SK-N-SH (cell line): Measurements from ENCODE around the gene PCYT2. TPM values are rescaled to one million over a fixed set of nuclear protein-coding genes. Genes with fewer than 3 reads are reported as not detected.

Source experiments
- CTCF ChIA-PET: fragments of 300-600, 350-600 bp; formaldehyde crosslinking; extraction: SDS; loops from one replicate; lab custom pipeline; 2021; lab: Yijun Ruan, JAX
- POLR2A ChIA-PET: fragments of 350-600 bp; sonication (Branson Sonifier 250); formaldehyde crosslinking; extraction: SDS; loops from one replicate; lab custom pipeline; 2020; ENCODE audit warnings: antibody characterized with exemption, inconsistent platforms; lab: Yijun Ruan, JAX
- DNase-seq: peaks from one replicate; pipeline ENCODE4 v3.0.0; 2012
- H2AFZ ChIP-seq: fragments of 200-600 bp; sonication (generic); 2 replicates; pipeline ENCODE4 v1.8.1; 2016; ENCODE audit warnings: antibody characterized with exemption, mild to moderate bottlenecking, low read depth
- H3F3A ChIP-seq: fragments of 200-600 bp; sonication (generic); replicated peaks from 2 replicates; pipeline ENCODE3; 2016; ENCODE audit warnings: antibody characterized with exemption, mild to moderate bottlenecking; ENCODE audit not compliant: insufficient read depth
- H3K27ac ChIP-seq, 2 experiments: fragments of 200-500 bp in 1 of 2; fragments of 200-600 bp in 1 of 2; sonication (Bioruptor generic) in 1 of 2; sonication (generic), shearing (Covaris generic) in 1 of 2; 2 replicates each; pipeline versions ENCODE4 v1.5.1 to v1.6.1; 2014 to 2016; ENCODE audit warnings: low read depth in 2 of 2, inconsistent platforms in 1 of 2, low read length in 1 of 2, mild to moderate bottlenecking in 1 of 2, mixed read lengths in 1 of 2
- H3K27me3 ChIP-seq: fragments of 200-600 bp; sonication (generic), shearing (Covaris generic); 2 replicates; pipeline ENCODE4 v1.6.1; 2016; ENCODE audit warnings: mixed run types; ENCODE audit not compliant: insufficient read depth
- H3K36me3 ChIP-seq, 2 experiments: fragments of 200-500 bp in 1 of 2; fragments of 200-600 bp in 1 of 2; sonication (Bioruptor generic) in 1 of 2; sonication (generic) in 1 of 2; replicated peaks in 1 of 2; 2 replicates each; pipeline versions ENCODE3 to v1.5.1; 2014 to 2016; ENCODE audit warnings: low read length in 1 of 2, mild to moderate bottlenecking in 1 of 2; ENCODE audit not compliant: insufficient read depth in 2 of 2, control insufficient read depth in 1 of 2
- H3K4me1 ChIP-seq, 2 experiments: fragments of 200-500 bp in 1 of 2; fragments of 200-600 bp in 1 of 2; sonication (Bioruptor generic) in 1 of 2; sonication (generic), shearing (Covaris generic) in 1 of 2; 2 replicates each; pipeline versions ENCODE4 v1.5.1 to v1.6.1; 2014 to 2016; ENCODE audit warnings: low read depth in 1 of 2, low read length in 1 of 2, mixed run types in 1 of 2; ENCODE audit not compliant: insufficient read depth in 2 of 2, control insufficient read depth in 1 of 2
- H3K4me2 ChIP-seq: fragments of 200-600 bp; sonication (generic), shearing (Covaris generic); 2 replicates; pipeline ENCODE4 v1.6.1; 2017; ENCODE audit warnings: mixed run types
- H3K4me3 ChIP-seq, 2 experiments: fragments of 200-500 bp in 1 of 2; fragments of 200-600 bp in 1 of 2; sonication (Bioruptor generic) in 1 of 2; sonication (generic), shearing (Covaris generic) in 1 of 2; 2 replicates each; pipeline versions ENCODE4 v1.5.1 to v1.8.1; 2014 to 2016; ENCODE audit warnings: low read depth in 2 of 2, inconsistent platforms in 1 of 2, low read length in 1 of 2, mild to moderate bottlenecking in 1 of 2, mixed read lengths in 1 of 2, moderate library complexity in 1 of 2
- H3K79me2 ChIP-seq: fragments of 200-600 bp; sonication (generic); 2 replicates; pipeline ENCODE4 v1.8.1; 2017; ENCODE audit warnings: mild to moderate bottlenecking; ENCODE audit not compliant: insufficient read depth
- H3K9ac ChIP-seq: fragments of 200-600 bp; sonication (generic); 2 replicates; pipeline ENCODE4 v1.6.1; 2017; ENCODE audit warnings: mixed run types
- H3K9me2 ChIP-seq: fragments of 200-600 bp; sonication (generic); 2 replicates; pipeline ENCODE4 v1.6.1; 2017; ENCODE audit warnings: mixed run types
- H3K9me3 ChIP-seq: fragments of 200-600 bp; sonication (generic); 2 replicates; pipeline ENCODE4 v1.6.1; 2017; ENCODE audit warnings: mixed run types, mild to moderate bottlenecking, moderate library complexity
- H4K20me1 ChIP-seq: fragments of 200-600 bp; sonication (generic); 2 replicates; pipeline ENCODE4 v1.6.1; 2017; ENCODE audit warnings: mild to moderate bottlenecking, mixed run types; ENCODE audit not compliant: insufficient read depth
- EP300 ChIP-seq, 2 experiments: IDR thresholded peaks; 2 replicates each; pipeline versions ENCODE4 v1.4.0 to v1.6.1; 2012; ENCODE audit warnings: borderline replicate concordance in 1 of 2, low read depth in 1 of 2, low read length in 1 of 2
- FOXJ3 ChIP-seq: sonication (generic); formaldehyde crosslinking; IDR thresholded peaks from 2 replicates; pipeline ENCODE4 v1.5.1; 2020; ENCODE audit warnings: mild to moderate bottlenecking, missing genetic modification reagents
- FOXM1 ChIP-seq: IDR thresholded peaks from 2 replicates; pipeline ENCODE4 v1.4.0; 2012; ENCODE audit warnings: low read depth, mild to moderate bottlenecking
- GABPA ChIP-seq: IDR thresholded peaks from 2 replicates; pipeline ENCODE4 v1.4.0; 2012; ENCODE audit warnings: low read depth, mild to moderate bottlenecking
- JUND ChIP-seq: IDR thresholded peaks from 2 replicates; pipeline ENCODE4 v1.4.0; 2012
- MEF2A ChIP-seq: IDR thresholded peaks from 2 replicates; pipeline ENCODE4 v1.4.0; 2012; ENCODE audit warnings: low read depth, borderline replicate concordance
- MXI1 ChIP-seq: IDR thresholded peaks from 2 replicates; pipeline ENCODE4 v1.6.1; 2012; ENCODE audit warnings: mild to moderate bottlenecking, low read depth, low read length, improper control_type of control experiment
- POLR2AphosphoS5 ChIP-seq: IDR thresholded peaks from 2 replicates; pipeline ENCODE4 v1.6.1; 2012; ENCODE audit warnings: low read depth, low read length
- RXRA ChIP-seq: IDR thresholded peaks from 2 replicates; pipeline ENCODE4 v1.4.0; 2012; ENCODE audit warnings: low read depth, mild to moderate bottlenecking, borderline replicate concordance
- SMC3 ChIP-seq: IDR thresholded peaks from 2 replicates; pipeline ENCODE4 v1.6.1; 2012; ENCODE audit warnings: low read depth, low read length, improper control_type of control experiment
- WGBS: methylation state at CpG from one replicate; pipeline ENCODE4 v1.1.6; 2017; ENCODE audit warnings: low lambda C conversion rate; 5-methylcytosine and 5-hydroxymethylcytosine counted together
- polyA plus RNA-seq, 3 experiments: library from polyadenylated mRNA; depleted of rRNA; stranded (reverse); fragments of >200 nt; gene quantifications; 2 replicates each; pipeline ENCODE4 v1.2.3, GENCODE V29; 2012
- TF ChIP-seq, protein P1 (sequence below): IDR thresholded peaks from 2 replicates; pipeline ENCODE4 v1.6.1; 2012; ENCODE audit warnings: mild to moderate bottlenecking, low read depth, low read length, moderate library complexity
- TF ChIP-seq, protein P2 (sequence below): IDR thresholded peaks from 2 replicates; pipeline ENCODE4 v1.4.0; 2012; ENCODE audit warnings: low read depth
- TF ChIP-seq, protein P3 (sequence below): fragments of 150-350 bp; IDR thresholded peaks from 2 replicates; pipeline ENCODE4 v1.6.1; 2017; ENCODE audit warnings: antibody characterized with exemption, low read length, low read depth, borderline replicate concordance

The PCYT2 gene
- polyA plus RNA-seq, 1 of the 3 experiments (the other 2 are of a cell fraction), result 46.2 TPM

DNA sequence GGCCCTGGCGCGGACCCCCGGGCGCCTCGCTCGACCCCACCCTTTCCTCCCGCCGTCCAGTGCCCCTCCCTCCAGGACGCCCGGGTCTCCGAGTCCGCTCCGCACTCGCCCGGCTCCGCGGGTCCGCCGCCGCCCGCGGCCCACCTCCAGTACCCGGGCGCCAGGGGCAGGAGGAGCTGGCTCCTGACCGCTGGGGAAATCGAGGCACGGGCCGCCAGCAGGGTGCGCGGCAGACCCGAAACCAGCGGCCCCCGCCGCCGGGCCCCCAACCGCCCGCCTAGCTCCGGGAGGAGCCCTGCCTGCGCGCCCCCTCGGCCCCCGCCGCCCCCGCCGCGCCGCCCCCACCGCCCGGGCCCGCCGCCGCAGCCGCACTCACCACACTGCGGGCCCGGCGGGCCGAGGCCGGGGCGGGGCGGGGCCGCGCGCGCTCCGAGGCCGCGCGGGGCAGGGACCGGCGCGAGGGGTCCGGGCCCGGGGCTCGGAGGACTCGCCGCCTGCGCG, 16.0 kb upstream of the PCYT2 start (continued):
- TF ChIP-seq, protein P1, sequence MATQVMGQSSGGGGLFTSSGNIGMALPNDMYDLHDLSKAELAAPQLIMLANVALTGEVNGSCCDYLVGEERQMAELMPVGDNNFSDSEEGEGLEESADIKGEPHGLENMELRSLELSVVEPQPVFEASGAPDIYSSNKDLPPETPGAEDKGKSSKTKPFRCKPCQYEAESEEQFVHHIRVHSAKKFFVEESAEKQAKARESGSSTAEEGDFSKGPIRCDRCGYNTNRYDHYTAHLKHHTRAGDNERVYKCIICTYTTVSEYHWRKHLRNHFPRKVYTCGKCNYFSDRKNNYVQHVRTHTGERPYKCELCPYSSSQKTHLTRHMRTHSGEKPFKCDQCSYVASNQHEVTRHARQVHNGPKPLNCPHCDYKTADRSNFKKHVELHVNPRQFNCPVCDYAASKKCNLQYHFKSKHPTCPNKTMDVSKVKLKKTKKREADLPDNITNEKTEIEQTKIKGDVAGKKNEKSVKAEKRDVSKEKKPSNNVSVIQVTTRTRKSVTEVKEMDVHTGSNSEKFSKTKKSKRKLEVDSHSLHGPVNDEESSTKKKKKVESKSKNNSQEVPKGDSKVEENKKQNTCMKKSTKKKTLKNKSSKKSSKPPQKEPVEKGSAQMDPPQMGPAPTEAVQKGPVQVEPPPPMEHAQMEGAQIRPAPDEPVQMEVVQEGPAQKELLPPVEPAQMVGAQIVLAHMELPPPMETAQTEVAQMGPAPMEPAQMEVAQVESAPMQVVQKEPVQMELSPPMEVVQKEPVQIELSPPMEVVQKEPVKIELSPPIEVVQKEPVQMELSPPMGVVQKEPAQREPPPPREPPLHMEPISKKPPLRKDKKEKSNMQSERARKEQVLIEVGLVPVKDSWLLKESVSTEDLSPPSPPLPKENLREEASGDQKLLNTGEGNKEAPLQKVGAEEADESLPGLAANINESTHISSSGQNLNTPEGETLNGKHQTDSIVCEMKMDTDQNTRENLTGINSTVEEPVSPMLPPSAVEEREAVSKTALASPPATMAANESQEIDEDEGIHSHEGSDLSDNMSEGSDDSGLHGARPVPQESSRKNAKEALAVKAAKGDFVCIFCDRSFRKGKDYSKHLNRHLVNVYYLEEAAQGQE, result no peak
- TF ChIP-seq MEF2A, result no peak
- no peak for TF ChIP-seq EP300 (IDR thresholded peaks at IDR 0.05; ENCODE audit: borderline replicate concordance in 1 of 2, low read depth in 1 of 2, low read length in 1 of 2)
- no peak for TF ChIP-seq JUND
- TF ChIP-seq, all 33 proteins: peak for 0

- Histone ChIP-seq H3K9me2 (no peaks in the 10 kb centered on the region), H3K4me3 (peak overlapping the region; percentile 70 to 92), H3K9me3 (no peaks in the 10 kb centered on the region), H2AFZ (no peak overlapping the region), H3K27ac (peak overlapping the region; percentile 72 to 85), H3K27me3 (no peaks in the 10 kb centered on the region), H3K4me1 (peaks cover 20 to 31% of the 10 kb centered on the region in 2 experiments; a peak in 2 of 4 replicates), H4K20me1 (peaks cover 43% of the 10 kb centered on the region), H3F3A (peaks cover 13% of the 10 kb centered on the region), H3K4me2 (peak overlapping the region; percentile 87), H3K9ac (peak overlapping the region; percentile 91), H3K79me2 (peaks cover 55% of the 10 kb centered on the region), H3K36me3 (peaks cover 3 to 12% of the 10 kb centered on the region in 2 experiments)
- ChIA-PET CTCF (interaction anchor here (1.1 to 11.7 kb wide), 10 partner anchors 10 to 104 kb away, joined by 3 to 107 read pairs (median 22); partner anchors contain the start of genes ALYREF, ANAPC11, ARHGDIA and ASPSCR1), POLR2A (interaction anchor here (0.6 to 5.0 kb wide), 10 partner anchors 9 to 1429 kb away, joined by 3 to 34 read pairs (median 4); partner anchors contain the start of genes ALYREF, ANAPC11, FASN and NPB)
- peak; percentile 85 for DNase-seq
- 2% methylated on average over 43 of the region's 46 CpGs for WGBS
- TF ChIP-seq FOXJ3 (CRISPR knock-in tag), result no peak
- no peak for TF ChIP-seq RXRA
- TF ChIP-seq MXI1, result peak; percentile 53; the same call in 1 of the 2 replicates
- 0 out of 2 replicates have a peak, but pooled peaks have one; percentile 17 for TF ChIP-seq GABPA
- TF ChIP-seq, protein P2, sequence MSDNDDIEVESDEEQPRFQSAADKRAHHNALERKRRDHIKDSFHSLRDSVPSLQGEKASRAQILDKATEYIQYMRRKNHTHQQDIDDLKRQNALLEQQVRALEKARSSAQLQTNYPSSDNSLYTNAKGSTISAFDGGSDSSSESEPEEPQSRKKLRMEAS, result peak; percentile 68; the same call in 1 of the 2 replicates
- TF ChIP-seq POLR2AphosphoS5, result peak; percentile 58; the same call in 1 of the 2 replicates
- no peak for TF ChIP-seq FOXM1
- no peak for TF ChIP-seq SMC3
- TF ChIP-seq, protein P3, sequence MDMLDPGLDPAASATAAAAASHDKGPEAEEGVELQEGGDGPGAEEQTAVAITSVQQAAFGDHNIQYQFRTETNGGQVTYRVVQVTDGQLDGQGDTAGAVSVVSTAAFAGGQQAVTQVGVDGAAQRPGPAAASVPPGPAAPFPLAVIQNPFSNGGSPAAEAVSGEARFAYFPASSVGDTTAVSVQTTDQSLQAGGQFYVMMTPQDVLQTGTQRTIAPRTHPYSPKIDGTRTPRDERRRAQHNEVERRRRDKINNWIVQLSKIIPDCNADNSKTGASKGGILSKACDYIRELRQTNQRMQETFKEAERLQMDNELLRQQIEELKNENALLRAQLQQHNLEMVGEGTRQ, result no peak
These were observed 15.4 kb upstream of the PCYT2 start for GRCh38 chr17:81926451-81927151.
